Smooth muscle cell (in vitro differentiated cells): ENCODE data around the gene FUT3. TPM values are rescaled to one million over a fixed set of nuclear protein-coding genes. Genes with fewer than 3 reads are reported as not detected.

Source experiments
- DNase-seq: peaks from one replicate; lab custom pipeline; 2025; ENCODE audit not compliant: unreplicated experiment; lab: John Stamatoyannopoulos, UW
- H2AFZ ChIP-seq: fragments of 200-600 bp; sonication (generic); 2 replicates; pipeline ENCODE4 v1.6.0; 2016; ENCODE audit warnings: antibody characterized with exemption, low read depth, mild to moderate bottlenecking
- H3F3A ChIP-seq: fragments of 200-600 bp; sonication (generic); 2 replicates; pipeline ENCODE4 v1.6.0; 2017; ENCODE audit warnings: antibody characterized with exemption, low read depth
- H3K27ac ChIP-seq: fragments of 200-600 bp; sonication (generic); 2 replicates; pipeline ENCODE4 v1.5.1; 2016; ENCODE audit warnings: low read depth, mild to moderate bottlenecking
- H3K27me3 ChIP-seq: fragments of 200-600 bp; sonication (generic); 2 replicates; pipeline ENCODE4 v1.6.1; 2016; ENCODE audit warnings: low read depth, mild to moderate bottlenecking
- H3K36me3 ChIP-seq: fragments of 200-600 bp; sonication (generic); 2 replicates; pipeline ENCODE4 v1.5.1; 2016; ENCODE audit warnings: low read depth
- H3K4me1 ChIP-seq: fragments of 200-600 bp; sonication (generic); 2 replicates; pipeline ENCODE4 v1.5.1; 2016; ENCODE audit warnings: low read depth
- H3K4me2 ChIP-seq: fragments of 200-600 bp; sonication (generic); 2 replicates; pipeline ENCODE4 v1.6.0; 2016; ENCODE audit warnings: mild to moderate bottlenecking
- H3K4me3 ChIP-seq: fragments of 200-600 bp; sonication (generic); 2 replicates; pipeline ENCODE4 v1.5.1; 2016; ENCODE audit warnings: mild to moderate bottlenecking
- H3K79me2 ChIP-seq: fragments of 200-600 bp; sonication (generic); 2 replicates; pipeline ENCODE4 v1.6.0; 2016; ENCODE audit warnings: low read depth, mild to moderate bottlenecking
- H3K9ac ChIP-seq: fragments of 200-600 bp; sonication (generic); 2 replicates; pipeline ENCODE4 v1.6.0; 2016; ENCODE audit warnings: low read depth
- H3K9me3 ChIP-seq: fragments of 200-600 bp; sonication (generic); replicated peaks from 2 replicates; pipeline ENCODE4 v1.5.1; 2016; ENCODE audit warnings: low read depth
- H4K20me1 ChIP-seq: fragments of 200-600 bp; sonication (generic); 2 replicates; pipeline ENCODE4 v1.6.0; 2016; ENCODE audit warnings: low read depth
- CTCF ChIP-seq: fragments of 200-600 bp; sonication (generic); IDR thresholded peaks from 2 replicates; pipeline ENCODE4 v1.5.1; 2017; ENCODE audit warnings: borderline replicate concordance, mild to moderate bottlenecking, antibody characterized with exemption; ENCODE audit not compliant: insufficient read depth, poor library complexity, severe bottlenecking
- WGBS: methylation state at CpG from one replicate; pipeline ENCODE4 v1.1.7; 2016; ENCODE audit warnings: low lambda C conversion rate; 5-methylcytosine and 5-hydroxymethylcytosine counted together
- polyA plus RNA-seq: library from polyadenylated mRNA; unstranded; fragments of >200 nt; fragmentation: Nextera tagmentation; extraction: Ambion mirVana; gene quantifications from 2 replicates; pipeline ENCODE4 v1.2.1, GENCODE V29; 2016
- total RNA-seq: library from RNA; depleted of rRNA; stranded (reverse); fragments of >200 nt; gene quantifications from 2 replicates; pipeline ENCODE4 v1.2.3, GENCODE V29; 2014

The FUT3 gene
- total and polyA plus RNA-seq, 2 experiments from 2014 or later = 0.24 to 0.58 TPM

DNA sequence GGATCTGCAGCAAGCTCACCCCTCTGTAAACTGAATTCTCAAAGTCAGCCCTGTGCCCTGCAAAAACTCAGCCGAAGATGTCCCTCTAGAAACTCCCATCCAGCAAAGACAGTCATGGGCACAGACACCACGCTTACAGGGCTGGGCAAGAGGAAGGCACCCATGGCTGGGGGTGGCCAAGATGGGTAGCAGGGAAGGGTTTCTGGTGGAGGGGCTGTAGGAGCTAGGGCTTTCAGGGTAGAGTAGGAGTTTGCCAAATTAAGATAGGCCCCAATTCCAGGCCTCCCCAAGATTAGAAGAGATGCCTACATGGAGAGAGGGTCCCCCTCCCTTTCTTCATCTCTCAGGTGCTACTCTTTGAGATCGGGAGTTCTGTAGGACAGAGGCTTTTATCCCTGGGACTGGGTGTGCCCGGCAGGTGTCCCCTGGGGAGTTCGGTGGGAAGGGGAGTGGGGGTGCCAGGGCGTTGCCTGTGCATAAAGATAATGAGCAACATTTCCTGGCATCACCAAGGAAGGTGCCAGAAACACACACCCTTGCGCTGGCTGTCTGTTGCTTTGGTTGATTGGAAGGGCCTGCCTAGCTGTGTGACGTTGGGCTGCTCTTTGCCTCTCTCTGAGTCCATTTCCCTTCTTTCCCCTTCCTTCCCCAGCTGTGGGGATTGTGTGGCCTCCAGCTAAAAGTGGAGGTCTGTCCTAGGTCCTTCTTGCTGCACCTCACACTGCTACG is 37.0 kb downstream of the FUT3 start:
- Histone ChIP-seq H2AFZ (no peak overlapping the region), H3K27me3 (no peaks in the 10 kb centered on the region)
- 84% methylated on average over 9 of the region's 9 CpGs for WGBS

GRCh38 chr19:5811117-5811516 is 40.1 kb downstream of the FUT3 start:
- Histone ChIP-seq H3K27me3 (no peaks in the 10 kb centered on the region), H3K36me3 (no peaks in the 10 kb centered on the region), H3K4me2 (no peak overlapping the region), H3F3A (no peaks in the 10 kb centered on the region), H3K4me3 (no peak overlapping the region), H3K4me1 (no peaks in the 10 kb centered on the region), H3K9ac (no peak overlapping the region), H3K9me3 (no peaks in the 10 kb centered on the region), H3K79me2 (no peaks in the 10 kb centered on the region), H4K20me1 (no peaks in the 10 kb centered on the region), H2AFZ (no peak overlapping the region), H3K27ac (no peak overlapping the region)
- no peak for TF ChIP-seq CTCF
- WGBS = 94% methylated on average over 4 of the region's 4 CpGs
- DNase-seq = no peak

More for the DNA sequence above, 37.0 kb downstream of the FUT3 start:
- Histone ChIP-seq H3K79me2 (no peaks in the 10 kb centered on the region), H3K36me3 (no peaks in the 10 kb centered on the region), H4K20me1 (no peaks in the 10 kb centered on the region), H3F3A (no peaks in the 10 kb centered on the region), H3K4me3 (no peak overlapping the region), H3K4me2 (no peak overlapping the region), H3K9me3 (no peaks in the 10 kb centered on the region), H3K27ac (no peak overlapping the region), H3K4me1 (no peaks in the 10 kb centered on the region), H3K9ac (no peak overlapping the region)
- no peak for DNase-seq
- no peak for TF ChIP-seq CTCF

- no peak overlapping the region for H3K4me2 ChIP-seq
- no peaks in the 10 kb centered on the region for H3K36me3 ChIP-seq
- TF ChIP-seq CTCF = no peak
- no peak for DNase-seq
- peaks cover 2% of the 10 kb centered on the region for H3F3A ChIP-seq
- no peaks in the 10 kb centered on the region for H3K9me3 ChIP-seq
- no peak overlapping the region for H3K27ac ChIP-seq
- no peak overlapping the region for H3K9ac ChIP-seq
- no peaks in the 10 kb centered on the region for H4K20me1 ChIP-seq
- no peaks in the 10 kb centered on the region for H3K4me1 ChIP-seq
- peaks cover 6% of the 10 kb centered on the region for H3K27me3 ChIP-seq
- H3K79me2 ChIP-seq = no peaks in the 10 kb centered on the region
- H2AFZ ChIP-seq = no peak overlapping the region
- no peak overlapping the region for H3K4me3 ChIP-seq
- 93% methylated on average over 10 of the region's 10 CpGs for WGBS
These were observed 41.8 kb downstream of the FUT3 start for GRCh38 chr19:5809469-5809868.

- Histone ChIP-seq H3K27me3 (peaks cover 10% of the 10 kb centered on the region), H4K20me1 (no peaks in the 10 kb centered on the region), H3K4me3 (no peak overlapping the region), H3K9me3 (no peaks in the 10 kb centered on the region), H3K4me1 (no peaks in the 10 kb centered on the region), H3K4me2 (no peak overlapping the region), H3K27ac (no peak overlapping the region), H3K9ac (no peak overlapping the region), H3K79me2 (no peaks in the 10 kb centered on the region), H3K36me3 (no peaks in the 10 kb centered on the region), H3F3A (peaks cover 5% of the 10 kb centered on the region), H2AFZ (no peak overlapping the region)
- no peak for DNase-seq
- TF ChIP-seq CTCF = no peak
- WGBS = 90% methylated on average over 9 of the region's 9 CpGs
These were observed 42.2 kb downstream of the FUT3 start for GRCh38 chr19:5809053-5809452.
